ENCODE measurements around the gene ARHGAP23.
"Not testable (repeated sequence)": the region's sequence is repeated elsewhere in the genome, so short reads cannot be mapped to it uniquely, and the experiment has no call there.

DNA sequence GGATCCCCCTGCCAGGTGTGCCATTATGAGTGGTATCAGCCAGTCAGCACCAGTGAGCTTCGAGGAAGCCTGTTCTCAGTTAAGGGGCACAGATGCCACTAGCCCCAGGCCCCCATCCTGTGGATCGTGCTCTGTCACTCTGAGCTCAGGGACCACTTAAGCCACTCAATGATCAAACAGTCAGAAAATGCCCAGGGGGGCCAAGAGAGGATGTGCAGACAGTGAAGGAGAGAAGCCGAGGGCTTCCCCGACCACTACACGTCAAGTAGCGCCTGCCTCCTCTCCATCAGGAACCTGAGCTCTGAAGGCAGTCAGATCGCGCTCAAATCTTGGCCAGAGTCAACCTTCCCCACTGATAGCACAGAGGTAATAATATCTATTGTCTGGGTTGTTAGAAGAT, 98.3 kb downstream of the ARHGAP23 start:
- TF ChIP-seq, protein P1, sequence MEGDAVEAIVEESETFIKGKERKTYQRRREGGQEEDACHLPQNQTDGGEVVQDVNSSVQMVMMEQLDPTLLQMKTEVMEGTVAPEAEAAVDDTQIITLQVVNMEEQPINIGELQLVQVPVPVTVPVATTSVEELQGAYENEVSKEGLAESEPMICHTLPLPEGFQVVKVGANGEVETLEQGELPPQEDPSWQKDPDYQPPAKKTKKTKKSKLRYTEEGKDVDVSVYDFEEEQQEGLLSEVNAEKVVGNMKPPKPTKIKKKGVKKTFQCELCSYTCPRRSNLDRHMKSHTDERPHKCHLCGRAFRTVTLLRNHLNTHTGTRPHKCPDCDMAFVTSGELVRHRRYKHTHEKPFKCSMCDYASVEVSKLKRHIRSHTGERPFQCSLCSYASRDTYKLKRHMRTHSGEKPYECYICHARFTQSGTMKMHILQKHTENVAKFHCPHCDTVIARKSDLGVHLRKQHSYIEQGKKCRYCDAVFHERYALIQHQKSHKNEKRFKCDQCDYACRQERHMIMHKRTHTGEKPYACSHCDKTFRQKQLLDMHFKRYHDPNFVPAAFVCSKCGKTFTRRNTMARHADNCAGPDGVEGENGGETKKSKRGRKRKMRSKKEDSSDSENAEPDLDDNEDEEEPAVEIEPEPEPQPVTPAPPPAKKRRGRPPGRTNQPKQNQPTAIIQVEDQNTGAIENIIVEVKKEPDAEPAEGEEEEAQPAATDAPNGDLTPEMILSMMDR (IDR thresholded peaks at IDR 0.05): not testable (repeated sequence)
- not testable (repeated sequence) for TF ChIP-seq POLR2A (IDR thresholded peaks at IDR 0.05)
